Amniotic stem cell (primary cell): ENCODE results near the gene ACAT1.
"Not testable (repeated sequence)": the region's sequence is repeated elsewhere in the genome, so short reads cannot be mapped to it uniquely, and the experiment has no call there.

Experiments used
- DNase-seq: peaks from one replicate; lab custom pipeline; 2025; lab: John Stamatoyannopoulos, UW

ACAT1 gene

DNA sequence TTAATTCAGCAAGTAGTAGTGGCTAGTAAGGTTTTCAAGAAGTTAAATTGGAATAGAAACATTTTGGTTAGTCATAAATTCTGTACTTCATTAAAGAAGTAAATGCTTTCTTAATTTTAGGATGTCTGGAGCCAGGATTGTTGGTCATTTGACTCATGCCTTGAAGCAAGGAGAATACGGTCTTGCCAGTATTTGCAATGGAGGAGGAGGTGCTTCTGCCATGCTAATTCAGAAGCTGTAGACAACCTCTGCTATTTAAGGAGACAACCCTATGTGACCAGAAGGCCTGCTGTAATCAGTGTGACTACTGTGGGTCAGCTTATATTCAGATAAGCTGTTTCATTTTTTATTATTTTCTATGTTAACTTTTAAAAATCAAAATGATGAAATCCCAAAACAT lies 25.8 kb downstream of the ACAT1 start:
- no peak for DNase-seq

DNA sequence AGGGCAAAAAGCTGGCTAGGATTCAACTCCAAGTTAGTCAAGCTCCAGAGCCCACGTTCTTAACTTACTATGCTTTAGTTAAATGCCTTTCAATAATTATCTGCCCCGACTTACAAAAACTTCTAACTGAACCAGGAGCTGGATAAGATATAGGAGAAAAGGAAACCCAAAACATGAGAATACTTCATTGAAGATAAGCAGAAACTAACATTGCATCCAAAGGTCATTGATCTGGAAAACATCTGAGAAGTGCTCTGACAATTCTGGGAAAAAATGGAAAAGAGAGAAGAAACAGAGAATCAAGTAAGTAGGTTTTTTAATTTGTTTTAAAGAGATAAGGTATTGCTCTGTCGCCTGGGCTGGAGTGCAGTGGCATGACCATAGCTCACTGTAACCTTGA lies 27.2 kb downstream of the ACAT1 start:
- DNase-seq: no peak

DNA sequence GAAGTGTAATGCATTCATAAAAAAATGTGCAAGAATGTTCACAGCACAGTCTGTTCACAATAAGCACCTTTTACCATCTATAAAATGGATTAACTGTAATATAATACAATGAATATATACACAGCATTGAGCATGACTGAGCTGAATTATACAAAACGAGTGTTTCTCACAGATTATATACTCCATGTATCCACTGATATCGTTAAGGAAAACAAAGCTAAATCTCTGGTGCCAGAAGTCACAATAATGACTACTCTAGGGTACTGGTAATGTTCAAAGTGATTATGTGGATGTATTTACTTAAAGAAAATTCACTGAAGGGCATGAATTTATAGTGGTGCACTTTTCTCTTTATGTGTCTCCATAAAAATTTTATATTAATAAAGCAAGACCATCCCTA lies 33.2 kb downstream of the ACAT1 start:
- DNase-seq: no peak

DNA sequence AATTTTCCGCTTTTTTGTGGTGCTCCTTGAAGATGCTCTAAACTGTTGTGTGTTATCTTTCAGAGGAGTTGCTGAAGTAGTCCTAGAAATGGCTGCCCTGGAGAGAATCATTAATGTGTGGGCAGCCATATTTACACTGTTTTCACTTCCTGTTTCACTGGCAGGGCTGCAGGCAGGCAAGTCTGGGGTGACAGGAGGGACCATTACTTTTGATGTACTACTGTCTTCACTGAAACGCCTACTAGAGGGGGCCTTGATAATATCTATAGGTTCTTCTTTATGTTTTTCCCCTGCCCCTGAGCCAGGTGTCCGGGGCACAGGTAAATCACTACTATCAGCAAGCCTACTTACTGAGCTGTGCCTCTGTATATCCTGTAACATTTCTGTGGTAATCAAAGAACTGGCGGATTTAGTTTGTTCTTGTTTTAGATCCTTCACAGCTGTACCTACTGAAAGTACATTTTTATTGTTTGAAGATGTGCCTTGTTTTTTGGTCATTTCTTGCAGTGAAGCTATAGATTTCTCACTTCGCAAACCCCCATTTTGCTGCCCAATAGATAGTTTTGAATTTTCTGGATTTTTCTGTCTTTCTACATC lies 39.7 kb downstream of the ACAT1 start:
- no peak for DNase-seq

DNA sequence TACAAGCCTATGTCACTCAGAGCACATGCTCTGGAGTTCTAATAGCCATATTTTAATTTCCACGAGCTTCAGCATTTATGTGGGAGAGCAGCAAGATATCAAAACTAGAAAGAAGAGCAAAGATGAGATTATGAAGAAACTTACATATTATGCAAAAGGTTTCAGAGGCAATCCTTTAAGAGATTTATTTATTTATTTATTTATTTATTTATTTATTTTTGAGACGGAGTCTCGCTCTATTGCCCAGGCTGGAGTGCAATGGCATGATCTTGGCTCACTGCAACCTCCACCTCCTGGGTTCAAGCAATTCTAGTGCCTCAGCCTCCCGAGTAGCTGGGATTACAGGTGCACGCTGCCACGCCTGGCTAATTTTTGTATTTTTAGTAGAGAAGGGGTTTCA lies 41.5 kb downstream of the ACAT1 start:
- DNase-seq: not testable (repeated sequence)

DNA sequence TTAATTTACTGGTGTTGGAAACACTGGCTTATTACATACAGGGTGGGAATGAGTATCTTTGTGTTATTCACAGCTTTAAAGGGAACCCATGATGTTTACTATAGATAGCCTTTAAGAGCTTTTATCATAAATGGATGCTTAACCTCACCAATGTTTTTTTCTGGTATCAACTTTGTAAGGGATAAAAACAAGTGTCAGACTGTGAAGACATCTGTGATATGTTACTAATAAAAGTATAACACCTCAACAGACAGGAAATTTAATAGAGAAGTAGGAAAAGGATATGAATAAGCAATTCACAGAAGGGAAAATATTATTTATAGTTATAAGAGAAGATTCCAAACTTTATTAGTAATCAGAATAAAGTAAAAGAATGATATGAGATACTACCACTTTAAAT lies 46.3 kb downstream of the ACAT1 start:
- DNase-seq: no peak

DNA sequence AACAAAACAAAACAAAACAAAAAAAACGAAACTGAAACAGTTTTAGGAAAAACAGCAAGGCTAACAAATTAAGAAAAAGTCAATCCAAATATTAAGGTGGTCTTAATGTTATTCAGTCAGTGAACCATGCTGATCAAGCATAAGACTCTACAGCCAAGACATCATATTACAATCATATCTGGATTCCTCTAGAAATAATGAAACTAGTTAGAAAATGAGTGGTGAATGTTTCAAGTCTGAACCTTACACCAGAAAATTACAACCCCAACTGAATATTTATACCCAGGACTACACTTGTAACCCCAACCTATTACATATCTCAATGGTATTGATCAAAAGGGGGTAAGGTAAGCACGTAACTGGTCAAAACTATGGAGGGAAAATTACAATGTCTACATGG lies 48.8 kb downstream of the ACAT1 start:
- no peak for DNase-seq

DNA sequence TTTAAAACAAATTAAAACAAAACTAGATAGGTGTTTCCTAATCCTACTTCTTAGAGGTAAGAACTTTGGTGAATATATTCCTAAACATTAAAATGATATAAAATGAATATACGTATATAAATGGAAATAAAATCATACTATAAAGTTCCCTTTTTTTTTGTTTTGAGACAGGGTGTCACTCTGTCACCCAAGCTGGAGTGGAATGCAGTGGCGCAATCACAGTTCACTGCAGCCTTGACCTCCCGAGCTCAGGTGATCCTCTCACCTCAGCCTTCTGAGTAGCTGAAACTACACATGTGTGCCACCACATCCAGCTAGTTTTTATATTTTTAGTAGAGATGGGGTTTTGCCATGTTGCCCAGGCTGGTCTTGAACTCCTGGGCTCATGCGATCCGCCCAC lies 56.2 kb downstream of the ACAT1 start:
- no peak for DNase-seq

DNA sequence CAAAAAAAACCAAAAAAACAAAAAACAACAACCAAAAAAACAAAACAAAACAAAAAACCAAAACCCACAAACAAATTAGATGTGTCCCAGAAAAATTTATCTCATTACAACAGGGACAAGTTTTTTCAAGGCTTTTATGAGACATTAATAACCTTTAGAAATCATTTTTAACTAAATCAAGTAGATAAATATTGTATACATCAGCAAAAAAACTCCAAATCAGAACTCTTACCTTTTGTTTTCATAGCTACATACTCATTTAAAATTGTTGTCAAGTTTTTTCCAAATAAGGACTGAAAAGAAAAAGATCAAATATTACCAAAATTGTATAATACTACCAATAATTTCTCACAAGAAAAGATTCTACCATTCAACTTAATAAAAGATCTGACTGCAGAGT lies 72.4 kb downstream of the ACAT1 start:
- no peak for DNase-seq

DNA sequence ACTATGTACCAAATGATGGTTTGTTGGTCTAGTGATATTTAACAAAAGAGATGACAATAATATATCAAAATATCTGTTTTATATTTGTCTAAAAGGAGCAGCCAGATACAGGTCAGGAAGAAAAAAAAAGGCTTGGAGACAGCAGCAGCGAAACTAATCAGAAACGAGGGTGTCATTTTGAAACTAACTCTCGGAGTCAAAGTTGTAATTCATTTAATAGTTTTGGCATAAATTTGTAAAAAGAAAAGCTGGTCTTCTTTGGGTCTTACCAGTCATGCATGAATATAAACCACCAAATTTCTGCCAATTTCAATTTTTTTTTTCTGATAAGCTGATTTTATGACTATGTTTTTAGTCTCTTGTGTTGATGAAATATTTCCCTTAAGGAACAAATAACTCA lies 75.5 kb downstream of the ACAT1 start:
- no peak for DNase-seq
